Skeletal muscle satellite cell (primary cell): Measurements from ENCODE around the gene SLC35B4.

Experiments used
- H3K27me3 ChIP-seq: 2 replicates; pipeline ENCODE4 v1.7.0; 2013; ENCODE audit warnings: low read length; ENCODE audit not compliant: control insufficient read depth, insufficient read depth
- H3K36me3 ChIP-seq: 2 replicates; pipeline ENCODE4 v1.7.0; 2013; ENCODE audit warnings: mild to moderate bottlenecking, control low read depth, low read length; ENCODE audit not compliant: insufficient read depth
- H3K4me1 ChIP-seq: 2 replicates; pipeline ENCODE4 v1.7.0; 2013; ENCODE audit warnings: low read length; ENCODE audit not compliant: control insufficient read depth, insufficient read depth
- H3K4me2 ChIP-seq: 2 replicates; pipeline ENCODE4 v1.7.0; 2013; ENCODE audit warnings: mild to moderate bottlenecking, low read length
- H3K4me3 ChIP-seq: 2 replicates; pipeline ENCODE4 v1.7.0; 2013; ENCODE audit warnings: low read length
- H3K9ac ChIP-seq: 2 replicates; pipeline ENCODE4 v1.7.0; 2013; ENCODE audit warnings: mild to moderate bottlenecking, low read depth, low read length, moderate library complexity
- H3K9me3 ChIP-seq: replicated peaks from 2 replicates; pipeline ENCODE4 v1.7.0; 2013; ENCODE audit warnings: mild to moderate bottlenecking, control low read depth, low read length

SLC35B4 gene

DNA sequence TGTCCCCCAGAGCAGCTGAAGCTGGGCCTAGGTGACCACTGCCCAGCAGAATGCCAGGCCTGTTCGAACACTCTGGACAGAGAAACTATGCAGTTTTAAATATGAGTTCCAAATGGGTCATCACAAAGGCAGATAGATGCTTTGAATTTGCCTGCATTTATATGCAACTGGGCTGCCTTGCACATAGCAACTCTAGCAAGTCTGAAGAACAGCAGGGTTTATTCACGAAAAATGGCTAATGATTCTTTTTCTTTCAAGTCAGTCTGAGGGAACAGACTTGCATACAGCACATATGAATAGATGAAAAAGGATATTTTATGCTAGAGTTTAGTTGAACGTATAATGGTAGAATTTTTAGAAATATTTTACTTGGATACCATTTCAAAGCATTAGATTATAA is 68.5 kb downstream of the SLC35B4 start:
- Histone ChIP-seq H3K36me3 (no peaks in the 10 kb centered on the region), H3K27me3 (no peaks in the 10 kb centered on the region), H3K4me3 (no peak overlapping the region)

GRCh38 chr7:134246761-134247160 is 70.0 kb downstream of the SLC35B4 start:
- Histone ChIP-seq H3K27me3 (no peaks in the 10 kb centered on the region), H3K9me3 (no peaks in the 10 kb centered on the region), H3K4me1 (no peaks in the 10 kb centered on the region), H3K36me3 (no peaks in the 10 kb centered on the region), H3K4me2 (no peak overlapping the region), H3K9ac (no peak overlapping the region), H3K4me3 (no peak overlapping the region)

More for the DNA sequence above, 68.5 kb downstream of the SLC35B4 start:
- H3K9ac ChIP-seq, result no peak overlapping the region
- H3K9me3 ChIP-seq, result no peaks in the 10 kb centered on the region
- no peaks in the 10 kb centered on the region for H3K4me1 ChIP-seq
- H3K4me2 ChIP-seq, result no peak overlapping the region

DNA sequence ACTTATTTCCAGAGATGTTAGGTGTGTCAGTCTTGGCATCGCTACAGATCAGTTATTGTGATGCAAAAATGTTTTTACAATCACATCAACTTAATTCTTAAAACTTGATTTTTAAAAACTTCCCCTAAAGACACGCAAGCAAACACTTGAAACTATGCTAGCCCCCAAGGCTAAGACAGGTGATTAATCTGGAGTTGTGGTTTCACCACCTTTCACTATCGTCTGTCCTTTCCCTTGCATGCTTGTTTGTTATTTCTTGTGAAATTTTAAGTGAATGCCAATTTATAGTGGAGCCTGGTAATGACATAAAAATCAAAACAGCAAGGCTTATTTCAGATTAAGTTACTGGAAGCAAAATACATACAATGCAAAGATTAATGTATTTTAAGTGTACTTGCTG is 70.4 kb downstream of the SLC35B4 start:
- Histone ChIP-seq H3K4me1 (no peaks in the 10 kb centered on the region), H3K9ac (no peak overlapping the region), H3K4me3 (no peak overlapping the region), H3K36me3 (no peaks in the 10 kb centered on the region), H3K4me2 (no peak overlapping the region), H3K27me3 (no peaks in the 10 kb centered on the region), H3K9me3 (no peaks in the 10 kb centered on the region)

DNA sequence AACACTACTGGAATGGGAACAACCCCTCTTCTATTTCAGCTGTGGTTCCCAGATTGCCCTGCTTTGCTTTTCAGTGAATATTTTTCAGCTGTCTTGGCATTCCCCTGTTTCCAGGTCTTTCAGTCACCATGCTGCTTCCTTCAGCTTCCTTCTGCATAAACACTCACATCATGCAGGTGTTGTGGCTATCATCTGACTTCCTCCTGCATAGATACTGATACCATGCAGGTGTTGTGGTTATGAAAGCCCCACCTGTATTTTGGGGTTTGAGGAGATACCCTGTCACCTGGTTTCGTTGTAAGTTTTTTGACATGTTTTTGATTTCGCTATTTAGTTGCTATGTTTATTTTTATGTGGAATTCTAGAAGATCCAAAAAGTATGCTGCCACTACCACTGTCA is 71.5 kb downstream of the SLC35B4 start:
- no peaks in the 10 kb centered on the region for H3K9me3 ChIP-seq
- H3K27me3 ChIP-seq, result no peaks in the 10 kb centered on the region
- no peak overlapping the region for H3K4me2 ChIP-seq
- H3K9ac ChIP-seq, result no peak overlapping the region
- H3K4me1 ChIP-seq, result no peaks in the 10 kb centered on the region
- no peak overlapping the region for H3K4me3 ChIP-seq
- no peaks in the 10 kb centered on the region for H3K36me3 ChIP-seq
